Erythroblast (primary cell): ENCODE measurements around the gene CCNO.

ENCODE experiments used
- GATA1 ChIP-seq: IDR thresholded peaks from 2 replicates; pipeline ENCODE4 v1.6.1; 2011; ENCODE audit warnings: low read depth, mild to moderate bottlenecking, control low read depth, low read length, moderate library complexity
- POLR2A ChIP-seq: IDR thresholded peaks from 2 replicates; pipeline ENCODE4 v1.6.1; 2011; ENCODE audit warnings: mild to moderate bottlenecking, low read length

- TF ChIP-seq POLR2A (no peak), GATA1 (no peak)
Measured at GRCh38 chr5:55222092-55222984, 11.1 kb downstream of the CCNO start.
